ENCODE results near the gene FAM20C. TPM values are rescaled to one million over a fixed set of nuclear protein-coding genes. Genes with fewer than 3 reads are reported as not detected.

The FAM20C gene
- total RNA-seq, 1 experiment from 2014 or later, result 62.4 TPM

GRCh38 chr7:268991-269390, 76.6 kb downstream of the FAM20C start:
- POLR2A ChIA-PET, result no interaction called here
- Histone ChIP-seq H3K27ac (ENCODE audit: low read length) (no peak overlapping the region), H3K4me3 (ENCODE audit: low read depth in 2 of 2, low read length in 2 of 2) (no peak overlapping the region), H3K9me3 (ENCODE audit: control insufficient read depth, insufficient read depth, low read depth, low read length) (no peaks in the 10 kb centered on the region), H3K4me1 (ENCODE audit: control insufficient read depth, insufficient read depth, low read length) (peaks cover 3% of the 10 kb centered on the region; the same call in 1 of the 2 replicates), H3K36me3 (ENCODE audit: control insufficient read depth, insufficient read depth, low read length) (no peaks in the 10 kb centered on the region), H3K27me3 (ENCODE audit: control insufficient read depth, insufficient read depth, low read length) (peaks cover 7% of the 10 kb centered on the region; the same call in 1 of the 2 replicates)
- CTCF ChIA-PET, result no interaction called here
- no peak for TF ChIP-seq TCF7L2 (IDR thresholded peaks at IDR 0.05; ENCODE audit: low read depth, low read length)
- TF ChIP-seq POLR2AphosphoS5 (IDR thresholded peaks at IDR 0.05; ENCODE audit: low read depth, low read length), result no peak
- TF ChIP-seq CTCF (IDR thresholded peaks at IDR 0.05), result no peak
- no peak for TF ChIP-seq SIN3A (IDR thresholded peaks at IDR 0.05; ENCODE audit: borderline replicate concordance, insufficient read depth, low read depth, low read length)
- intact Hi-C loops (cut with micrococcal nuclease; ENCODE audit: unreplicated experiment), result no loop called here
- in situ Hi-C loops (cut with HindIII; ENCODE audit: low pct_unique_long_range_greater_than_20kb, low sequenced_read_pairs), result no loop called here
- BruUV-seq (replicated peaks), result no TSS peak
- no peak for ATAC-seq
- no peak for DNase-seq (ENCODE audit: low read depth, low spot score)

GRCh38 chr7:269721-270120, 77.3 kb downstream of the FAM20C start:
- no peak overlapping the region for H3K4me3 ChIP-seq (ENCODE audit: low read depth in 2 of 2, low read length in 2 of 2)
- peaks cover 7% of the 10 kb centered on the region; the same call in 1 of the 2 replicates for H3K27me3 ChIP-seq (ENCODE audit: control insufficient read depth, insufficient read depth, low read length)
- DNase-seq (ENCODE audit: low read depth, low spot score), result no peak
- H3K9me3 ChIP-seq (ENCODE audit: control insufficient read depth, insufficient read depth, low read depth, low read length), result no peaks in the 10 kb centered on the region
- no peak for ATAC-seq
- intact Hi-C loops (cut with micrococcal nuclease; ENCODE audit: unreplicated experiment), result no loop called here
- no peak for TF ChIP-seq REST (IDR thresholded peaks at IDR 0.05; ENCODE audit: insufficient read depth in 1 of 2, low read depth in 2 of 2, low read length in 1 of 2)
- no peak for TF ChIP-seq TCF7L2 (IDR thresholded peaks at IDR 0.05; ENCODE audit: low read depth, low read length)
- no peak overlapping the region for H3K27ac ChIP-seq (ENCODE audit: low read length)
- no peaks in the 10 kb centered on the region for H3K36me3 ChIP-seq (ENCODE audit: control insufficient read depth, insufficient read depth, low read length)
- ChIA-PET CTCF (no interaction called here), POLR2A (no interaction called here)
- BruUV-seq (replicated peaks), result no TSS peak
- peaks cover 3% of the 10 kb centered on the region; the same call in 1 of the 2 replicates for H3K4me1 ChIP-seq (ENCODE audit: control insufficient read depth, insufficient read depth, low read length)
- in situ Hi-C loops (cut with HindIII; ENCODE audit: low pct_unique_long_range_greater_than_20kb, low sequenced_read_pairs), result no loop called here

- Histone ChIP-seq H3K27me3 (ENCODE audit: control insufficient read depth, insufficient read depth, low read length) (peaks cover 7% of the 10 kb centered on the region; the same call in 1 of the 2 replicates), H3K27ac (ENCODE audit: low read length) (no peak overlapping the region), H3K36me3 (ENCODE audit: control insufficient read depth, insufficient read depth, low read length) (no peaks in the 10 kb centered on the region), H3K4me1 (ENCODE audit: control insufficient read depth, insufficient read depth, low read length) (peaks cover 3% of the 10 kb centered on the region; the same call in 1 of the 2 replicates), H3K4me3 (ENCODE audit: low read depth in 2 of 2, low read length in 2 of 2) (no peak overlapping the region), H3K9me3 (ENCODE audit: control insufficient read depth, insufficient read depth, low read depth, low read length) (no peaks in the 10 kb centered on the region)
- TF ChIP-seq TCF7L2 (IDR thresholded peaks at IDR 0.05; ENCODE audit: low read depth, low read length) (no peak), REST (IDR thresholded peaks at IDR 0.05; ENCODE audit: insufficient read depth in 1 of 2, low read depth in 2 of 2, low read length in 1 of 2) (no peak), CTCF (IDR thresholded peaks at IDR 0.05) (no peak), POLR2AphosphoS5 (IDR thresholded peaks at IDR 0.05; ENCODE audit: low read depth, low read length) (no peak), SIN3A (IDR thresholded peaks at IDR 0.05; ENCODE audit: borderline replicate concordance, insufficient read depth, low read depth, low read length) (no peak)
- ChIA-PET CTCF (no interaction called here), POLR2A (no interaction called here)
- no TSS peak for BruUV-seq (replicated peaks)
- no peak for ATAC-seq
- in situ Hi-C loops (cut with HindIII; ENCODE audit: low pct_unique_long_range_greater_than_20kb, low sequenced_read_pairs), result no loop called here
- no peak for DNase-seq (ENCODE audit: low read depth, low spot score)
- intact Hi-C loops (cut with micrococcal nuclease; ENCODE audit: unreplicated experiment), result no loop called here
These were observed 78.1 kb downstream of the FAM20C start for GRCh38 chr7:270351-270983.

Data from Panc1 (cell line).